CD14-positive monocyte (primary cell): ENCODE results near the gene LZTFL1. TPM values are rescaled to one million over a fixed set of nuclear protein-coding genes. Genes with fewer than 3 reads are reported as not detected.

Experiments used
- DNase-seq, 3 donors: peaks; one replicate each; pipeline ENCODE4 v3.0.0-alpha.2; 2011 to 2022
- H2AFZ ChIP-seq: 2 replicates; pipeline ENCODE4 v1.6.0; 2012; ENCODE audit warnings: mild to moderate bottlenecking, low read depth, low read length, inconsistent platforms; ENCODE audit not compliant: insufficient read depth, poor library complexity, severe bottlenecking
- H3K27ac ChIP-seq, 2 donors: 1 replicate in 1 of 2; 2 replicates in 1 of 2; pipeline ENCODE4 v1.5.1; 2012 to 2013; ENCODE audit warnings: low read length in 2 of 2, control low read depth in 1 of 2, inconsistent platforms in 1 of 2, low read depth in 1 of 2, mild to moderate bottlenecking in 1 of 2
- H3K27me3 ChIP-seq, 2 donors: one replicate each; pipeline versions ENCODE4 v1.6.0 to v1.6.1; 2011 to 2013; ENCODE audit warnings: low read length in 2 of 2; ENCODE audit not compliant: control insufficient read depth in 2 of 2, insufficient read depth in 2 of 2
- H3K36me3 ChIP-seq, 2 donors: replicated peaks in 1 of 2; 1 replicate in 1 of 2; 2 replicates in 1 of 2; pipeline versions ENCODE4 v1.5.1 to v1.6.1; 2012 to 2013; ENCODE audit warnings: low read length in 2 of 2, control low read depth in 1 of 2, inconsistent platforms in 1 of 2, mild to moderate bottlenecking in 1 of 2; ENCODE audit not compliant: insufficient read depth in 2 of 2, control insufficient read depth in 1 of 2
- H3K4me1 ChIP-seq, 2 donors: 1 replicate in 1 of 2; 2 replicates in 1 of 2; pipeline versions ENCODE4 v1.5.1 to v1.6.1; 2012 to 2013; ENCODE audit warnings: low read length in 2 of 2, control low read depth in 1 of 2, inconsistent platforms in 1 of 2, mild to moderate bottlenecking in 1 of 2, moderate library complexity in 1 of 2; ENCODE audit not compliant: insufficient read depth in 2 of 2, control insufficient read depth in 1 of 2
- H3K4me2 ChIP-seq: replicated peaks from 2 replicates; pipeline ENCODE3; 2012; ENCODE audit warnings: low read length, moderate library complexity, mild to moderate bottlenecking; ENCODE audit not compliant: poor library complexity, severe bottlenecking; ENCODE audit errors: extremely low read depth
- H3K4me3 ChIP-seq, 3 experiments: fragments of 200-600 bp in 1 of 3; sonication (generic) in 1 of 3; replicated peaks in 1 of 3; 1 replicate in 2 of 3; 2 replicates in 1 of 3; pipeline ENCODE4 v1.5.1; 2011 to 2013; ENCODE audit warnings: low read length in 3 of 3, mild to moderate bottlenecking in 3 of 3, control low read depth in 2 of 3, low read depth in 2 of 3, inconsistent platforms in 1 of 3, moderate library complexity in 1 of 3
- H3K79me2 ChIP-seq: 2 replicates; pipeline ENCODE4 v1.6.0; 2012; ENCODE audit warnings: mild to moderate bottlenecking, control low read depth, inconsistent platforms, low read length, moderate library complexity; ENCODE audit not compliant: insufficient read depth
- H3K9ac ChIP-seq: 2 replicates; pipeline ENCODE4 v1.6.0; 2017; ENCODE audit warnings: low read length, mild to moderate bottlenecking; ENCODE audit not compliant: insufficient read depth, poor library complexity, severe bottlenecking
- H3K9me3 ChIP-seq, 2 donors: replicated peaks in 1 of 2; 1 replicate in 1 of 2; 2 replicates in 1 of 2; pipeline versions ENCODE4 v1.5.1 to v1.6.1; 2012 to 2013; ENCODE audit warnings: low read length in 2 of 2, control low read depth in 1 of 2; ENCODE audit not compliant: control insufficient read depth in 1 of 2, insufficient read depth in 1 of 2
- H4K20me1 ChIP-seq: 2 replicates; pipeline ENCODE4 v1.6.0; 2012; ENCODE audit warnings: mild to moderate bottlenecking, low read length, control low read depth, moderate library complexity; ENCODE audit not compliant: insufficient read depth
- H3K27ac Mint-ChIP-seq, 7 donors: one replicate each; pipeline ENCODE4 v1.8.0; 2020; ENCODE audit warnings: mild to moderate bottlenecking in 7 of 7, mixed read lengths in 7 of 7, moderate library complexity in 6 of 7, inconsistent platforms in 2 of 7
- H3K27me3 Mint-ChIP-seq, 3 donors: one replicate each; pipeline ENCODE4 v1.8.0; 2021 to 2022; ENCODE audit warnings: low read depth in 3 of 3, mild to moderate bottlenecking in 3 of 3, mixed read lengths in 3 of 3, moderate library complexity in 3 of 3, inconsistent platforms in 1 of 3
- H3K36me3 Mint-ChIP-seq, 2 donors: one replicate each; pipeline ENCODE4 v1.8.0; 2020; ENCODE audit warnings: mixed read lengths in 2 of 2, inconsistent platforms in 1 of 2, mild to moderate bottlenecking in 1 of 2
- H3K4me1 Mint-ChIP-seq: one replicate; pipeline ENCODE4 v1.8.0; 2020; ENCODE audit warnings: mild to moderate bottlenecking, mixed read lengths
- H3K4me3 Mint-ChIP-seq, 2 donors: one replicate each; pipeline ENCODE4 v1.8.0; 2020; ENCODE audit warnings: mild to moderate bottlenecking in 2 of 2, mixed read lengths in 2 of 2, moderate library complexity in 1 of 2
- H3K9me3 Mint-ChIP-seq, 7 donors: one replicate each; pipeline ENCODE4 v1.8.0; 2020 to 2022; ENCODE audit warnings: mixed read lengths in 7 of 7, mild to moderate bottlenecking in 6 of 7, moderate library complexity in 6 of 7, inconsistent platforms in 2 of 7
- CTCF ChIP-seq: fragments of 200-600 bp; IDR thresholded peaks from one replicate; pipeline ENCODE4 v1.8.0; 2022; ENCODE audit warnings: antibody characterized with exemption, mild to moderate bottlenecking
- whole genome bisulfite sequencing: methylation state at CpG from one replicate; pipeline ENCODE4 v1.1.5; 2013; ENCODE audit warnings: missing lambda C conversion rate; ENCODE audit not compliant: insufficient coverage; 5-methylcytosine and 5-hydroxymethylcytosine counted together
- intact Hi-C, 2 donors: fragments of 100-400 bp; cut with micrococcal nuclease; formaldehyde crosslinking; loops; one replicate each; pipeline versions ENCODE4 v1.15.0 to v1.15.1; 2023
- polyA plus RNA-seq, 3 donors: library from polyadenylated mRNA; depleted of rRNA in 1 of 3; unstranded in 2 of 3; stranded (reverse) in 1 of 3; fragments of 300-500 nt in 2 of 3; fragments of >200 nt in 1 of 3; fragmentation: Illumina TruSeq in 2 of 3; gene quantifications; 1 replicate in 2 of 3; 2 replicates in 1 of 3; pipeline ENCODE4 v1.2.3, GENCODE V29; 2012 to 2021

The LZTFL1 gene
- polyA plus RNA-seq, 3 donors: 7.3 to 10.5 (median 7.5) TPM

DNA sequence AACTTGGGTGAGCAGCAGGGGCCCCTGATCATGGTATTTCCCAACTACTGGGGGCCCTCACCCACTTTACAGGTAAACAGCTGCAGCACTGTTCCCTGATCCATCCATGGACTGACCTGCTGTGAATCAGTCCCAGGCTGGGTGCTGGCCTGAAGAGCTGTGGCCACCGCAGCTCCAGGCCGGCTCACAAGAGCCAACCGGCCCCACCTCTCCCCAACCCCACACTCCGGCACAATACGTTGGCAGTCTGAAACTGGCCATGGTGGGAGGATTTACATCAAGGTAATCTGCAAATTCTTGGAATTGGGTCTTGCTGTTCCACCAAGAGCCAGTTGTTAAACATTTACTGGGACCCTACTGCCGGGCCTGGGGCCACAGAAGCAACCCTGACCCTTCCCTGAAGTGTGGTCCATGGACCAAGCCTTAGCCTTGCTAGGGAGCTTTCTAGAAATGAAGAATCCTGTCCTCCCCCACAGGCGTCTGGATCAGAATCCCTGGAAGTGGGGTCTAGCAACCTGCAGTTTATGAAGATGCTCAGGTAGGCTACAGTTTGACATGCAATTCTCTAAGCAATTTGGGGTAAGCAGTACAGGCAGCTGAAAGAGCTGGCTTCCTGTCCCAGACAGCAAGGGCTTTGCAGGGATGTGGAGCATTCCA is 49.3 kb downstream of the LZTFL1 start:
- 88% methylated on average over 4 of the region's 7 CpGs for WGBS

DNA sequence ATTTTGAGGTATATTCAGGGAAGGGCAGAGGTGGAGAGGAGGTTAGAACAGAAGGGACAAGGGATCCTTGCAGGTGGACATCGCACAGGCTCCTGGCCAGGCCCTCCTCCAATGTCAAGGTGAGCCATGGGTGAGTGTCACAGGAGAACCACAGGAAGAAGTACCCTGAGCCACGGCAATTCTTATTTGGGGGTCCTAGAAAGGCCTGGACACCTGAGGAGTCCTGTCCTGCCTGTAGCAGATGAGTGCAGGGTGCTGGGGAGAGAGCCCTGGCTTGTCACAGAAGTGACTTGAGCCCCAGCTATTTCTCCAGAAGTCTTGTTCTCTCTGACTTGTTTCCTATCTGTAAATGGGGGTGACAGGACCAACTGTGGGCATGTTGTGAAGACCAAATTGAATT is 49.9 kb downstream of the LZTFL1 start:
- H3K4me3 ChIP-seq: no peak overlapping the region
- no peak overlapping the region for H3K4me3 Mint-ChIP-seq
- peaks cover 24 to 33% of the 10 kb centered on the region in 2 donors for H3K27me3 ChIP-seq
- H3K27ac Mint-ChIP-seq: peak overlapping the region in 2 of 7 donors; percentile 62 to 74
- DNase-seq: no peak
- intact Hi-C loops: no loop called here
- no peak overlapping the region for H3K27ac ChIP-seq
- WGBS: 100% methylated on average over 1 of the region's 2 CpGs
- H3K36me3 Mint-ChIP-seq: peaks cover 0 to 2% of the 10 kb centered on the region in 2 donors
- peaks cover 23% of the 10 kb centered on the region for H3K4me1 Mint-ChIP-seq
- no peak overlapping the region for H3K9ac ChIP-seq
- peaks cover 32 to 39% (median 32%) of the 10 kb centered on the region in 3 donors for H3K27me3 Mint-ChIP-seq
- H3K36me3 ChIP-seq: no peaks in the 10 kb centered on the region
- no peak for TF ChIP-seq CTCF
- H3K9me3 ChIP-seq: peaks cover 11 to 16% of the 10 kb centered on the region in 2 donors
- H3K9me3 Mint-ChIP-seq: peaks cover 8 to 24% (median 14%) of the 10 kb centered on the region in 7 donors
- peaks cover 10 to 12% of the 10 kb centered on the region in 2 donors for H3K4me1 ChIP-seq
- H3K79me2 ChIP-seq: no peaks in the 10 kb centered on the region
- no peaks in the 10 kb centered on the region for H4K20me1 ChIP-seq
- H2AFZ ChIP-seq: no peak overlapping the region
- no peak overlapping the region for H3K4me2 ChIP-seq

More for the DNA sequence above, 49.3 kb downstream of the LZTFL1 start:
- H2AFZ ChIP-seq: no peak overlapping the region
- H3K27ac Mint-ChIP-seq: no peak overlapping the region
- H3K36me3 Mint-ChIP-seq: peaks cover 0 to 2% of the 10 kb centered on the region in 2 donors
- DNase-seq: no peak
- no peak overlapping the region for H3K4me3 Mint-ChIP-seq
- intact Hi-C loops: no loop called here
- no peaks in the 10 kb centered on the region for H3K36me3 ChIP-seq
- no peak overlapping the region for H3K4me3 ChIP-seq
- no peak overlapping the region for H3K4me2 ChIP-seq
- no peak overlapping the region for H3K9ac ChIP-seq
- no peaks in the 10 kb centered on the region for H3K79me2 ChIP-seq
- H4K20me1 ChIP-seq: no peaks in the 10 kb centered on the region
- H3K27ac ChIP-seq: no peak overlapping the region
- peaks cover 10 to 12% of the 10 kb centered on the region in 2 donors for H3K4me1 ChIP-seq
- peaks cover 30 to 39% of the 10 kb centered on the region in 2 donors for H3K27me3 ChIP-seq
- peaks cover 7 to 24% (median 14%) of the 10 kb centered on the region in 7 donors for H3K9me3 Mint-ChIP-seq
- H3K9me3 ChIP-seq: peaks cover 11 to 16% of the 10 kb centered on the region in 2 donors
- peaks cover 23% of the 10 kb centered on the region for H3K4me1 Mint-ChIP-seq
- no peak for TF ChIP-seq CTCF
- H3K27me3 Mint-ChIP-seq: peaks cover 37 to 43% (median 38%) of the 10 kb centered on the region in 3 donors
